SK-N-SH (cell line): Measurements from ENCODE around the gene CDH4. TPM values are rescaled to one million over a fixed set of nuclear protein-coding genes. Genes with fewer than 3 reads are reported as not detected.

Source experiments
- CTCF ChIA-PET: fragments of 300-600, 350-600 bp; formaldehyde crosslinking; extraction: SDS; loops from one replicate; lab custom pipeline; 2021; lab: Yijun Ruan, JAX
- POLR2A ChIA-PET: fragments of 350-600 bp; sonication (Branson Sonifier 250); formaldehyde crosslinking; extraction: SDS; loops from one replicate; lab custom pipeline; 2020; ENCODE audit warnings: antibody characterized with exemption, inconsistent platforms; lab: Yijun Ruan, JAX
- DNase-seq: peaks from one replicate; pipeline ENCODE4 v3.0.0; 2012
- H2AFZ ChIP-seq: fragments of 200-600 bp; sonication (generic); 2 replicates; pipeline ENCODE4 v1.8.1; 2016; ENCODE audit warnings: antibody characterized with exemption, mild to moderate bottlenecking, low read depth
- H3F3A ChIP-seq: fragments of 200-600 bp; sonication (generic); replicated peaks from 2 replicates; pipeline ENCODE3; 2016; ENCODE audit warnings: antibody characterized with exemption, mild to moderate bottlenecking; ENCODE audit not compliant: insufficient read depth
- H3K27ac ChIP-seq, 2 experiments: fragments of 200-500 bp in 1 of 2; fragments of 200-600 bp in 1 of 2; sonication (Bioruptor generic) in 1 of 2; sonication (generic), shearing (Covaris generic) in 1 of 2; 2 replicates each; pipeline versions ENCODE4 v1.5.1 to v1.6.1; 2014 to 2016; ENCODE audit warnings: low read depth in 2 of 2, inconsistent platforms in 1 of 2, low read length in 1 of 2, mild to moderate bottlenecking in 1 of 2, mixed read lengths in 1 of 2
- H3K27me3 ChIP-seq: fragments of 200-600 bp; sonication (generic), shearing (Covaris generic); 2 replicates; pipeline ENCODE4 v1.6.1; 2016; ENCODE audit warnings: mixed run types; ENCODE audit not compliant: insufficient read depth
- H3K36me3 ChIP-seq, 2 experiments: fragments of 200-500 bp in 1 of 2; fragments of 200-600 bp in 1 of 2; sonication (Bioruptor generic) in 1 of 2; sonication (generic) in 1 of 2; replicated peaks in 1 of 2; 2 replicates each; pipeline versions ENCODE3 to v1.5.1; 2014 to 2016; ENCODE audit warnings: low read length in 1 of 2, mild to moderate bottlenecking in 1 of 2; ENCODE audit not compliant: insufficient read depth in 2 of 2, control insufficient read depth in 1 of 2
- H3K4me1 ChIP-seq, 2 experiments: fragments of 200-500 bp in 1 of 2; fragments of 200-600 bp in 1 of 2; sonication (Bioruptor generic) in 1 of 2; sonication (generic), shearing (Covaris generic) in 1 of 2; 2 replicates each; pipeline versions ENCODE4 v1.5.1 to v1.6.1; 2014 to 2016; ENCODE audit warnings: low read depth in 1 of 2, low read length in 1 of 2, mixed run types in 1 of 2; ENCODE audit not compliant: insufficient read depth in 2 of 2, control insufficient read depth in 1 of 2
- H3K4me2 ChIP-seq: fragments of 200-600 bp; sonication (generic), shearing (Covaris generic); 2 replicates; pipeline ENCODE4 v1.6.1; 2017; ENCODE audit warnings: mixed run types
- H3K4me3 ChIP-seq, 2 experiments: fragments of 200-500 bp in 1 of 2; fragments of 200-600 bp in 1 of 2; sonication (Bioruptor generic) in 1 of 2; sonication (generic), shearing (Covaris generic) in 1 of 2; 2 replicates each; pipeline versions ENCODE4 v1.5.1 to v1.8.1; 2014 to 2016; ENCODE audit warnings: low read depth in 2 of 2, inconsistent platforms in 1 of 2, low read length in 1 of 2, mild to moderate bottlenecking in 1 of 2, mixed read lengths in 1 of 2, moderate library complexity in 1 of 2
- H3K79me2 ChIP-seq: fragments of 200-600 bp; sonication (generic); 2 replicates; pipeline ENCODE4 v1.8.1; 2017; ENCODE audit warnings: mild to moderate bottlenecking; ENCODE audit not compliant: insufficient read depth
- H3K9ac ChIP-seq: fragments of 200-600 bp; sonication (generic); 2 replicates; pipeline ENCODE4 v1.6.1; 2017; ENCODE audit warnings: mixed run types
- H3K9me2 ChIP-seq: fragments of 200-600 bp; sonication (generic); 2 replicates; pipeline ENCODE4 v1.6.1; 2017; ENCODE audit warnings: mixed run types
- H3K9me3 ChIP-seq: fragments of 200-600 bp; sonication (generic); 2 replicates; pipeline ENCODE4 v1.6.1; 2017; ENCODE audit warnings: mixed run types, mild to moderate bottlenecking, moderate library complexity
- H4K20me1 ChIP-seq: fragments of 200-600 bp; sonication (generic); 2 replicates; pipeline ENCODE4 v1.6.1; 2017; ENCODE audit warnings: mild to moderate bottlenecking, mixed run types; ENCODE audit not compliant: insufficient read depth
- CTCF ChIP-seq: fragments of 200-600 bp; sonication (generic); IDR thresholded peaks from 2 replicates; pipeline ENCODE4 v1.6.1; 2017; ENCODE audit warnings: antibody characterized with exemption, mild to moderate bottlenecking, moderate library complexity
- ELF1 ChIP-seq: IDR thresholded peaks from 2 replicates; pipeline ENCODE4 v1.4.0; 2012
- EP300 ChIP-seq, 2 experiments: IDR thresholded peaks; 2 replicates each; pipeline versions ENCODE4 v1.4.0 to v1.6.1; 2012; ENCODE audit warnings: borderline replicate concordance in 1 of 2, low read depth in 1 of 2, low read length in 1 of 2
- FOSL2 ChIP-seq: IDR thresholded peaks from 2 replicates; pipeline ENCODE4 v1.4.0; 2012; ENCODE audit warnings: low read depth, mild to moderate bottlenecking, moderate library complexity, borderline replicate concordance
- GATA2 ChIP-seq: sonication (generic); formaldehyde crosslinking; IDR thresholded peaks from 2 replicates; pipeline ENCODE4 v1.5.0; 2020; ENCODE audit warnings: mild to moderate bottlenecking, missing genetic modification reagents
- MXI1 ChIP-seq: IDR thresholded peaks from 2 replicates; pipeline ENCODE4 v1.6.1; 2012; ENCODE audit warnings: mild to moderate bottlenecking, low read depth, low read length, improper control_type of control experiment
- NFIC ChIP-seq: IDR thresholded peaks from 2 replicates; pipeline ENCODE4 v1.4.0; 2012; ENCODE audit warnings: borderline replicate concordance
- PBX3 ChIP-seq: IDR thresholded peaks from 2 replicates; pipeline ENCODE4; 2012
- RAD21 ChIP-seq: IDR thresholded peaks from 2 replicates; pipeline ENCODE4 v1.6.1; 2012; ENCODE audit warnings: mild to moderate bottlenecking, low read length
- RCOR1 ChIP-seq: fragments of 150-350 bp; IDR thresholded peaks from 2 replicates; pipeline ENCODE4 v1.6.1; 2017; ENCODE audit warnings: antibody characterized with exemption, low read length
- REST ChIP-seq: IDR thresholded peaks from 2 replicates; pipeline ENCODE4 v1.6.1; 2012; ENCODE audit warnings: mild to moderate bottlenecking, low read depth, low read length, moderate library complexity
- RFX5 ChIP-seq: IDR thresholded peaks from 2 replicates; pipeline ENCODE4 v1.6.1; 2012; ENCODE audit warnings: mild to moderate bottlenecking, improper control_type of control experiment, low read length
- SIN3A ChIP-seq: IDR thresholded peaks from 2 replicates; pipeline ENCODE4 v1.6.1; 2012; ENCODE audit warnings: low read depth, mild to moderate bottlenecking, low read length, moderate library complexity, borderline replicate concordance
- TAF1 ChIP-seq: IDR thresholded peaks from 2 replicates; pipeline ENCODE4 v1.6.1; 2012; ENCODE audit warnings: low read depth, mild to moderate bottlenecking, low read length, moderate library complexity, borderline replicate concordance
- TCF12 ChIP-seq: IDR thresholded peaks from 2 replicates; pipeline ENCODE4 v1.4.0; 2012
- USF1 ChIP-seq: IDR thresholded peaks from 2 replicates; pipeline ENCODE4 v1.4.0; 2012; ENCODE audit warnings: low read depth, borderline replicate concordance
- YY1 ChIP-seq: IDR thresholded peaks from 2 replicates; pipeline ENCODE4 v1.4.0; 2012; ENCODE audit warnings: low read depth, mild to moderate bottlenecking
- ZBTB33 ChIP-seq: IDR thresholded peaks from 2 replicates; pipeline ENCODE4 v1.4.0; 2012; ENCODE audit warnings: low read depth, borderline replicate concordance
- WGBS: methylation state at CpG from one replicate; pipeline ENCODE4 v1.1.6; 2017; ENCODE audit warnings: low lambda C conversion rate; 5-methylcytosine and 5-hydroxymethylcytosine counted together
- polyA plus RNA-seq, 3 experiments: library from polyadenylated mRNA; depleted of rRNA; stranded (reverse); fragments of >200 nt; gene quantifications; 2 replicates each; pipeline ENCODE4 v1.2.3, GENCODE V29; 2012

Gene CDH4
- polyA plus RNA-seq, 1 of the 3 experiments (the other 2 are of a cell fraction), result not detected

GRCh38 chr20:61303217-61303616, 51.2 kb downstream of the CDH4 start:
- H3K36me3 ChIP-seq, result no peaks in the 10 kb centered on the region
- ChIA-PET CTCF (no interaction called here), POLR2A (no interaction called here)
- H3K79me2 ChIP-seq, result no peaks in the 10 kb centered on the region
- no peak for DNase-seq
- no peaks in the 10 kb centered on the region for H3F3A ChIP-seq
- no peak overlapping the region for H3K9ac ChIP-seq
- H3K27ac ChIP-seq, result no peak overlapping the region
- H4K20me1 ChIP-seq, result no peaks in the 10 kb centered on the region
- TF ChIP-seq TCF12 (no peak), ZBTB33 (no peak), ELF1 (no peak), TAF1 (no peak), USF1 (no peak), GATA2 (no peak), RAD21 (no peak), FOSL2 (no peak), REST (no peak), SIN3A (no peak), MXI1 (no peak), RFX5 (no peak)
- H3K27me3 ChIP-seq, result no peaks in the 10 kb centered on the region
- no peak overlapping the region for H3K4me2 ChIP-seq
- H3K4me1 ChIP-seq, result no peaks in the 10 kb centered on the region
- no peak overlapping the region for H3K4me3 ChIP-seq
- no peaks in the 10 kb centered on the region for H3K9me2 ChIP-seq
- 40% methylated on average over 1 of the region's 8 CpGs for WGBS
- H2AFZ ChIP-seq, result no peak overlapping the region
- no peaks in the 10 kb centered on the region for H3K9me3 ChIP-seq

GRCh38 chr20:61303675-61304074, 51.6 kb downstream of the CDH4 start:
- Histone ChIP-seq H3K79me2 (no peaks in the 10 kb centered on the region), H3K9ac (no peak overlapping the region), H2AFZ (no peak overlapping the region), H3K36me3 (no peaks in the 10 kb centered on the region), H4K20me1 (no peaks in the 10 kb centered on the region), H3K4me3 (no peak overlapping the region), H3F3A (no peaks in the 10 kb centered on the region), H3K27me3 (no peaks in the 10 kb centered on the region), H3K4me1 (no peaks in the 10 kb centered on the region), H3K9me2 (no peaks in the 10 kb centered on the region), H3K9me3 (no peaks in the 10 kb centered on the region), H3K4me2 (no peak overlapping the region), H3K27ac (no peak overlapping the region)
- POLR2A ChIA-PET, result no interaction called here
- CTCF ChIA-PET, result no interaction called here
- 52% methylated on average over 3 of the region's 12 CpGs for WGBS
- no peak for DNase-seq
- TF ChIP-seq EP300 (IDR thresholded peaks at IDR 0.05; ENCODE audit: borderline replicate concordance in 1 of 2, low read depth in 1 of 2, low read length in 1 of 2) (no peak), ZBTB33 (no peak), NFIC (no peak), RCOR1 (no peak), MXI1 (no peak), CTCF (no peak), YY1 (no peak), PBX3 (no peak)
